GM12878 (cell line): ENCODE results near the gene HMOX1. TPM values are rescaled to one million over a fixed set of nuclear protein-coding genes. Genes with fewer than 3 reads are reported as not detected.

Experiments used
- ATAC-seq: fragments of 200-7000 bp; cut with Tn5 transposase; 3 replicates; pipeline ENCODE4 v1.9.1; 2020; ENCODE audit warnings: mild to moderate bottlenecking, moderate library complexity
- BruUV-seq: library from RNA; stranded (reverse); fragments of 400-500 nt; replicated peaks from 2 replicates; lab custom pipeline; 2021; lab: Mats Ljungman, UMichigan
- CTCF ChIA-PET: fragments of 300-600 bp; sonication (Branson Sonifier 250); formaldehyde crosslinking; extraction: SDS; loops from one replicate; lab custom pipeline; 2021; ENCODE audit warnings: inconsistent platforms; lab: Yijun Ruan, JAX
- POLR2A ChIA-PET: fragments of 350-600 bp; formaldehyde crosslinking; extraction: SDS; loops from one replicate; lab custom pipeline; 2021; ENCODE audit warnings: inconsistent platforms; lab: Charles Lee
- RAD21 ChIA-PET: fragments of 300-600 bp; sonication (Branson Sonifier 250); formaldehyde crosslinking; loops from one replicate; lab custom pipeline; 2023; ENCODE audit warnings: antibody characterized with exemption; ENCODE audit not compliant: unreplicated experiment; lab: Charles Lee
- SMC1A ChIA-PET: fragments of 300-600 bp; sonication (Branson Sonifier 250); formaldehyde crosslinking; loops from one replicate; lab custom pipeline; 2023; ENCODE audit not compliant: unreplicated experiment, uncharacterized antibody; lab: Charles Lee
- DNase-seq: peaks from one replicate; pipeline ENCODE4 v3.0.0-alpha.2; 2011; ENCODE audit warnings: low read depth, low spot score
- FAIRE-seq: peaks from 3 replicates; lab custom pipeline; 2011; peaks lifted over from hg19 to GRCh38; lab: Jason Lieb, UNC
- H2AFZ ChIP-seq: 2 replicates; pipeline ENCODE4 v1.6.0; 2011; ENCODE audit warnings: low read depth, low read length, control low read depth; ENCODE audit not compliant: control insufficient read depth
- H3K27ac ChIP-seq: 2 replicates; pipeline ENCODE4 v1.5.1; 2011; ENCODE audit warnings: control low read depth; ENCODE audit not compliant: control insufficient read depth, insufficient read depth
- H3K27me3 ChIP-seq, 2 experiments: replicated peaks in 1 of 2; 2 replicates each; pipeline versions ENCODE4 v1.6.0 to v1.6.1; 2011; ENCODE audit warnings: low read length in 1 of 2; ENCODE audit not compliant: control insufficient read depth in 2 of 2, insufficient read depth in 2 of 2
- H3K36me3 ChIP-seq, 2 experiments: 2 replicates each; pipeline ENCODE4 v1.5.1; 2011; ENCODE audit warnings: low read length in 1 of 2; ENCODE audit not compliant: control insufficient read depth in 2 of 2, insufficient read depth in 2 of 2
- H3K4me1 ChIP-seq: 2 replicates; pipeline ENCODE4 v1.6.1; 2011; ENCODE audit warnings: mild to moderate bottlenecking, low read length, moderate library complexity, mixed read lengths; ENCODE audit not compliant: control insufficient read depth, insufficient read depth
- H3K4me2 ChIP-seq: 2 replicates; pipeline ENCODE4 v1.6.0; 2011; ENCODE audit warnings: control low read depth; ENCODE audit not compliant: control insufficient read depth, insufficient read depth
- H3K4me3 ChIP-seq: fragments of 200-600 bp; sonication (generic); 2 replicates; pipeline ENCODE4 v1.5.1; 2016
- H3K79me2 ChIP-seq: 2 replicates; pipeline ENCODE4 v1.6.0; 2011; ENCODE audit warnings: low read length; ENCODE audit not compliant: control insufficient read depth, insufficient read depth
- H3K9ac ChIP-seq: 2 replicates; pipeline ENCODE4 v1.8.0; 2011; ENCODE audit warnings: low read length, control low read depth, mixed read lengths; ENCODE audit not compliant: control insufficient read depth, insufficient read depth
- H3K9me3 ChIP-seq: replicated peaks from 3 replicates; pipeline ENCODE4 v1.5.1; 2011; ENCODE audit warnings: mild to moderate bottlenecking, low read length; ENCODE audit not compliant: control insufficient read depth, insufficient read depth
- H4K20me1 ChIP-seq: 2 replicates; pipeline ENCODE4 v1.6.0; 2011; ENCODE audit not compliant: control insufficient read depth, insufficient read depth
- ASH2L ChIP-seq: fragments of 300-600, 200-600 bp; sonication (generic); IDR thresholded peaks from 2 replicates; pipeline ENCODE4 v1.6.1; 2017; ENCODE audit warnings: low read depth, mild to moderate bottlenecking, borderline replicate concordance
- CBFB ChIP-seq: IDR thresholded peaks from 2 replicates; pipeline ENCODE4 v1.6.1; 2016; ENCODE audit warnings: antibody characterized with exemption, low read depth
- GABPA ChIP-seq: IDR thresholded peaks from 2 replicates; pipeline ENCODE4 v1.6.1; 2014; ENCODE audit warnings: antibody characterized with exemption, low read depth, mild to moderate bottlenecking, inconsistent platforms
- HCFC1 ChIP-seq: fragments of 150-350 bp; IDR thresholded peaks from 2 replicates; pipeline ENCODE4 v1.6.1; 2014; ENCODE audit warnings: low read length
- HDAC2 ChIP-seq: fragments of 200-600 bp; sonication (generic); IDR thresholded peaks from 2 replicates; pipeline ENCODE4 v1.6.1; 2017
- IRF4 ChIP-seq: IDR thresholded peaks from 2 replicates; pipeline ENCODE4 v1.6.1; 2011; ENCODE audit warnings: low read depth, low read length
- KDM1A ChIP-seq: fragments of 200-600 bp; sonication (generic); IDR thresholded peaks from 2 replicates; pipeline ENCODE4 v1.6.1; 2016; ENCODE audit warnings: borderline replicate concordance
- MYC ChIP-seq: IDR thresholded peaks from 2 replicates; pipeline ENCODE4 v1.6.1; 2011; ENCODE audit warnings: mild to moderate bottlenecking, low read length, moderate library complexity, inconsistent platforms; ENCODE audit not compliant: insufficient read depth, insufficient replicate concordance, insufficient read length, severe bottlenecking
- NFIC ChIP-seq: IDR thresholded peaks from 2 replicates; pipeline ENCODE4 v1.6.1; 2012; ENCODE audit warnings: low read depth, mild to moderate bottlenecking, inconsistent platforms, low read length, moderate library complexity
- POLR2AphosphoS5 ChIP-seq: IDR thresholded peaks from 2 replicates; pipeline ENCODE4 v1.6.1; 2011; ENCODE audit warnings: mild to moderate bottlenecking, low read length, inconsistent platforms
- RCOR1 ChIP-seq: conservative IDR thresholded peaks from 2 replicates; pipeline ENCODE4 v1.6.1; 2012; ENCODE audit warnings: low read depth, low read length, improper control_type of control experiment
- RFX5 ChIP-seq: IDR thresholded peaks from 2 replicates; pipeline ENCODE4 v1.6.1; 2011; ENCODE audit warnings: low read depth, low read length, improper control_type of control experiment
- SMARCA5 ChIP-seq: fragments of 450-650 bp; IDR thresholded peaks from 2 replicates; pipeline ENCODE4 v1.6.1; 2017; ENCODE audit warnings: mild to moderate bottlenecking
- USF2 ChIP-seq: IDR thresholded peaks from 2 replicates; pipeline ENCODE4 v1.6.1; 2011; ENCODE audit warnings: low read depth, low read length, improper control_type of control experiment, borderline replicate concordance
- ZNF274 ChIP-seq: IDR thresholded peaks from one replicate; pipeline ENCODE4 v1.8.0; 2011; ENCODE audit not compliant: insufficient read length, insufficient read depth
- ZNF687 ChIP-seq: fragments of 450-650 bp; IDR thresholded peaks from 2 replicates; pipeline ENCODE4 v1.6.1; 2017; ENCODE audit warnings: mild to moderate bottlenecking, moderate library complexity
- WGBS: methylation state at CpG from one replicate; pipeline ENCODE4 v1.1.6; 2016; ENCODE audit warnings: low lambda C conversion rate; ENCODE audit not compliant: insufficient replicate concordance, insufficient coverage; ENCODE audit errors: missing lambda C conversion rate; 5-methylcytosine and 5-hydroxymethylcytosine counted together
- in situ Hi-C: fragments of 300-500 bp; cut with MboI; formaldehyde crosslinking; loops from 9 replicates; pipeline ENCODE4 v1.14.3; 2018; ENCODE audit warnings: mixed read lengths
- intact Hi-C: fragments of 100-400 bp; cut with micrococcal nuclease; formaldehyde crosslinking; loops from one replicate; pipeline ENCODE4 v1.14.2; 2022; ENCODE audit not compliant: unreplicated experiment
- polyA plus RNA-seq, 11 experiments: library from polyadenylated mRNA; depleted of rRNA in 4 of 11; unstranded in 6 of 11; stranded (reverse) in 5 of 11; fragments of >200 nt; fragmentation: Nextera tagmentation in 4 of 11; fragmentation: Illumina TruSeq in 1 of 11; extraction: Ambion mirVana in 4 of 11; extraction: Trizol in 1 of 11; gene quantifications; 1 replicate in 1 of 11; 2 replicates in 10 of 11; pipeline versions ENCODE4 v1.2.1 to v1.2.3, GENCODE V29; 2011 to 2016; ENCODE audit warnings: inconsistent platforms in 2 of 11, missing spikeins in 2 of 11, low read depth in 1 of 11
- total RNA-seq, 4 experiments: library from RNA; depleted of rRNA in 3 of 4; stranded (reverse); fragments of >200 nt in 3 of 4; fragmentation: Illumina TruSeq in 1 of 4; extraction: Trizol in 1 of 4; gene quantifications; 2 replicates each; pipeline versions ENCODE4 v1.2.1 to v1.2.3, GENCODE V29; 2013 to 2021
- TF ChIP-seq, protein P1 (sequence below): fragments of 450-650 bp; IDR thresholded peaks from 2 replicates; pipeline ENCODE4 v1.6.1; 2016; ENCODE audit warnings: mild to moderate bottlenecking, moderate library complexity, borderline replicate concordance

The HMOX1 gene
- total and polyA plus RNA-seq, 10 of the 15 experiments (the other 5 are each of a cell fraction or from before 2014, with no cell fraction given), result 1.5 to 36.7 (median 18.8) TPM

DNA sequence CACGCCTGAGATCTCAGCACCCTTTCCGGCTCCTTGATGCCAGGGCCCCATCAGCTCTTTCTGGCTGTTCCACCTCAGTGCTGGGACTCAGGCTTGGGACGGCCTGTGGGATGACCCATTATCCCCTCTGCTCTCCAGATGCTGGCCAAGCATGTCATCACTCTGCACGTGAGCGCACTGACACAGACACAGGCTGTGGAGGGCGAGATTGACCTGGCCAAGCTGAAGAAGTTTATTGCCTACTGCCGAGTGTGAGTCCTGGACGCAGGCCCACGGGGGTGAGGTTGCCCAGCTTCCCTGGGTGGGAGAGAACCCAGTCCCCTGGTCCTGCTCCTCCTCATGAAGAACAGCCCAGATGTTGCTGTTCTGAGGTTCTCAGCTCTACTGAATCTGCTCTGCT lies 36.7 kb downstream of the HMOX1 start (continued):
- TF ChIP-seq, protein P1, sequence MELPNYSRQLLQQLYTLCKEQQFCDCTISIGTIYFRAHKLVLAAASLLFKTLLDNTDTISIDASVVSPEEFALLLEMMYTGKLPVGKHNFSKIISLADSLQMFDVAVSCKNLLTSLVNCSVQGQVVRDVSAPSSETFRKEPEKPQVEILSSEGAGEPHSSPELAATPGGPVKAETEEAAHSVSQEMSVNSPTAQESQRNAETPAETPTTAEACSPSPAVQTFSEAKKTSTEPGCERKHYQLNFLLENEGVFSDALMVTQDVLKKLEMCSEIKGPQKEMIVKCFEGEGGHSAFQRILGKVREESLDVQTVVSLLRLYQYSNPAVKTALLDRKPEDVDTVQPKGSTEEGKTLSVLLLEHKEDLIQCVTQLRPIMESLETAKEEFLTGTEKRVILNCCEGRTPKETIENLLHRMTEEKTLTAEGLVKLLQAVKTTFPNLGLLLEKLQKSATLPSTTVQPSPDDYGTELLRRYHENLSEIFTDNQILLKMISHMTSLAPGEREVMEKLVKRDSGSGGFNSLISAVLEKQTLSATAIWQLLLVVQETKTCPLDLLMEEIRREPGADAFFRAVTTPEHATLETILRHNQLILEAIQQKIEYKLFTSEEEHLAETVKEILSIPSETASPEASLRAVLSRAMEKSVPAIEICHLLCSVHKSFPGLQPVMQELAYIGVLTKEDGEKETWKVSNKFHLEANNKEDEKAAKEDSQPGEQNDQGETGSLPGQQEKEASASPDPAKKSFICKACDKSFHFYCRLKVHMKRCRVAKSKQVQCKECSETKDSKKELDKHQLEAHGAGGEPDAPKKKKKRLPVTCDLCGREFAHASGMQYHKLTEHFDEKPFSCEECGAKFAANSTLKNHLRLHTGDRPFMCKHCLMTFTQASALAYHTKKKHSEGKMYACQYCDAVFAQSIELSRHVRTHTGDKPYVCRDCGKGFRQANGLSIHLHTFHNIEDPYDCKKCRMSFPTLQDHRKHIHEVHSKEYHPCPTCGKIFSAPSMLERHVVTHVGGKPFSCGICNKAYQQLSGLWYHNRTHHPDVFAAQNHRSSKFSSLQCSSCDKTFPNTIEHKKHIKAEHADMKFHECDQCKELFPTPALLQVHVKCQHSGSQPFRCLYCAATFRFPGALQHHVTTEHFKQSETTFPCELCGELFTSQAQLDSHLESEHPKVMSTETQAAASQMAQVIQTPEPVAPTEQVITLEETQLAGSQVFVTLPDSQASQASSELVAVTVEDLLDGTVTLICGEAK, result no peak
- TF ChIP-seq RFX5, result no peak
- TF ChIP-seq RCOR1, result no peak
- TF ChIP-seq, all 136 proteins: peak for 0

GRCh38 chr22:35418088-35418487 lies 37.2 kb downstream of the HMOX1 start:
- H4K20me1 ChIP-seq, result no peaks in the 10 kb centered on the region
- no peak overlapping the region for H3K9ac ChIP-seq
- DNase-seq, result no peak
- intact Hi-C loops (no loop called here), in situ Hi-C loops (loop anchor here (25.0 kb wide), 1 partner anchor 1094 kb away; the partner anchor contains the start of gene FOXRED2)
- H3K27ac ChIP-seq, result no peak overlapping the region
- FAIRE-seq, result no peak
- peaks cover 56 to 72% of the 10 kb centered on the region in 2 experiments for H3K36me3 ChIP-seq
- WGBS, result 95% methylated on average over 8 of the region's 8 CpGs
- ChIA-PET SMC1A (no interaction called here), POLR2A (no interaction called here), CTCF (no interaction called here), RAD21 (no interaction called here)
- no peak for ATAC-seq
- H3K4me2 ChIP-seq, result no peak overlapping the region
- no peaks in the 10 kb centered on the region for H3K27me3 ChIP-seq
- no peaks in the 10 kb centered on the region for H3K79me2 ChIP-seq
- H3K4me3 ChIP-seq, result no peak overlapping the region
- H2AFZ ChIP-seq, result no peak overlapping the region
- H3K9me3 ChIP-seq, result no peaks in the 10 kb centered on the region
- BruUV-seq, result no TSS peak
- H3K4me1 ChIP-seq, result no peaks in the 10 kb centered on the region
- TF ChIP-seq KDM1A, result no peak
- TF ChIP-seq HDAC2, result no peak
- no peak for TF ChIP-seq ZNF274
- no peak for TF ChIP-seq HCFC1
- no peak for TF ChIP-seq IRF4
- no peak for TF ChIP-seq SMARCA5
- no peak for TF ChIP-seq ASH2L
- no peak for TF ChIP-seq POLR2AphosphoS5
- no peak for TF ChIP-seq ZNF687
- no peak for TF ChIP-seq MYC
- no peak for TF ChIP-seq CBFB
- TF ChIP-seq NFIC, result no peak
- TF ChIP-seq GABPA, result no peak
- TF ChIP-seq USF2, result no peak
